DMS 273 (cell line): ENCODE measurements around the gene SYT14.
"Not testable (repeated sequence)": the region's sequence is repeated elsewhere in the genome, so short reads cannot be mapped to it uniquely, and the experiment has no call there.

Experiments used
- DNase-seq: peaks from one replicate; lab custom pipeline; 2025; ENCODE audit not compliant: unreplicated experiment; lab: John Stamatoyannopoulos, UW

Gene SYT14

DNA sequence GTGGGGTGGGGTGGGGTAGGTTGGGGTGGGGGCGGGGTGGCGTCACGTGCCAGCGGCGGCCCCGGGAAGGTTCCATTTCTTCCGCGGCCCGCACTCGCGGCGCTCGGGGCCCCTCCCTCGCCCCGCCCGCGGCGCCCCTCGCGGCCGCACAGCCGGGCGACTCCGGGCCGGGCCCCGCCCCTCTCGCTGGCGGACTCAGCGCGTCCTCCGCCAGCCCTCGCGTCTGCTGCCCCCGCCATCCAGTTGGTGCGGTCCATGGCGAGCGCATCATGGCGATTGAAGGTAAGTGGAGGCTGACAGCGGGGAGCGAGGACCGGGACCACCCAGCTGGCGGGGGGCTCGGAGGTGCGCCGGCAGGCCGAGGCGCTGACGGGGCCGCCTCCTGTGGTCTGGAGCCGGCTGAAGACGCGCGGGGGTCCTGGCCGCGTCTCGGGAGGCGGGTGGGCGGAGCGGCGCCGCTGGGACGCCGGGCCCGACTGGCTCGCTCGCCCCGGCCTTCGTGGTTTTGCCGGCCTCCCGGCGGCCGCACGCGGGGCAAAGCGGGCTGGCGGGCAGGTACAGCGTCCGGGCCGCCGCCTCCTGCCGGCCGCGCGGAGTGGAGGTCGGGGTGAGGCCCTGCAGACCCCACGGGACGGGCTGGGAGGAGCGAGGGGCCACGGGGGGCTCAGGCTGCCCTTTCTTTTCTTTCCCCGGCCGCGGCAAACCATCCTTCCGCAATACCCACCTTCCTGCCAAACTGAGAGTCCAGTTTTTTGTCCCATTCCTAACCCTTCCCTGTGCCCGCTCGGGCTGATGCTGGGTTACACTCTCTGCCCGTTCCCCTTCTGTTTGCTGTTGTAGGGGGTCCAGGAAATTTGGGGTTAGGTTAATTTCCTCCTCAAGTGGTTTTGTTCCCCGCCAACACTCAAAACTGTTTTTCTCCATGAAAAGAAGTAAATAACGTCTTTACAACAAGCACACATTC lies at the start of gene SYT14:
Gene SYT14 (plus strand): TSS at position 222 of the 964 bp plus-strand sequence. CDS start 48 bp downstream, at position 270.
- DNase-seq, result peak; percentile 94

DNA sequence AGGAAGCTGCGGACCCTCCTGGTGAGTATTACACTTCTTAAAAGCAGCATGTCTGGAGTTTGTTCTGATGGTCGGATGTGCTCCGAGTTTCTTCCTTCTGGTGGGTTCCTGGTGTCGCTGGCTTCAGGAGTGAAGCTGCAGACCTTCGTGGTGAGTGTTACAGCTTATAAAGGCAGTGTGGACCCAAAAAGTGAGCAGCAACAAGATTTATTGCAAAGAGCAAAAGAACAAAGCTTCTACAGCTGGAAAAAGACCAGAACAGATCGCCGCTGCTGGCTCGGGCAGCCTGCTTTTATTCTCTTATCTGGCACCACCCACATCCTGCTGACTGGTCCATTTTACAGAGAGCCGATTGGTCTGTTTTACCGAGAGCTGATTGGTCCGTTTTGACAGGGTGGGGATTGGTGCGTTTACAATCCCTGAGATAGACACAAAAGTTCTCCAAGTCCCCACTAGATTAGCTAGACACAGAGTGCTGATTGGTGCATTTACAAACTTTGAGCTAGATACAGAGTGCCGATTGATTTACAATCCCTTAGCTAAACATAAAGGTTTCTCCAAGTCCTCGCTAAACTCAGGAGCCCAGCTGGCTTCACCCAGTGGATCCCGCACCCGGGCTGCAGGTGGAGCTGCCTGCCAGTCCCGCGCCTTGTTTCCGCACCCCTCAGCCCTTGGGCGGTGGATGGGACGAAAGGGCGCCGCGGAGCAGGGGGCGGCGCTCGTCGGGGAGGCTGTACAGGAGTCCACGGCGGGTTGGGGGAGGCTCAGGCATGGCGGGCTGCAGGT lies 49.5 kb upstream of the SYT14 start:
- not testable (repeated sequence) for DNase-seq

DNA sequence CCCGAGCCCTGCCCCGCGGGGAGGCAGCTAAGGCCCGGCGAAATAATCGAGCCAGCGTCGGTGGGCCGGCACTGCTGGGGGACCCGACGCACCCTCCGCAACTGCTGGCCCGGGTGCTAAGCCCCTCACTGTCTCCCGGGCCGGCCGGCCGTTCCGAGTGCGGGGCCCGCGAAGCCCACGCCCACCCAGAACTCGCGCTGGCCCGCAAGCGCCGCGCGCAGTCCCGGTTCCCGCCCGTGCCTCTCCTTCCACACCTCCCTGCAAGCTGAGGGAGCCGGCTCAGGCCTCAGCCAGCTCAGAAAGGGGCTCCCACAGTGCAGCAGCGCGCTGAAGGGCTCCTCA lies 49.0 kb upstream of the SYT14 start:
- DNase-seq, result no peak

DNA sequence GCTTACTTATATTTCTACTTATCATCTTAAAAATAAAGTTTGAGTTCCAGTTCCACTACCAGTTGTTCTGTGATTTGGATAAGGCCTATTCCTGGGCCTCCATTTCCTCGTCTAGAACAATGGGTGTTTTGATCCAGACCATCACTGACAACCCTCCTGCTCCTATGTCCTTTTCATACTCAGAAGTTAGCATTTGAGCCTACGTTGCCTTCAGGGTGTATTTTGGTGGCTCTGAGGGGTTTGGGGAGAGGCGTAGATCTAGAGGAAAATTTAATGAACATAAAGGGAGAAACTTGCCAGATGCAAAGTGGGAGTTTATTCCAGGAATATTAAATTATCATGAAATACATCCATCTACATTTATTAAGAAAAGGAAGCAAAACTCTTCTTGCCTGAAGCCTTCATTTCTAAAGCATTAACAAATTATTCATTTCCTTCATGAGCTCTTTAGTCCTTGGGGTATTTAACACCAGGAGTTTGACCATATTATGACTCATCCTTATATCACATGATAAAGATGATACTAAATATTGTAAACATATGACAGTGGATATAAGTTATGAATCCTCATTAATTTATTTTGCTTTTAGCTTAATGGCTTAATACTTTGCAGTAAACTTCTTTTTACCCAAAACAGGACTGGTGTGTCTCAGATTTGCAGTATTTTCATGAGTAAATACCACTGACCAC lies 47.2 kb upstream of the SYT14 start:
- DNase-seq, result no peak

DNA sequence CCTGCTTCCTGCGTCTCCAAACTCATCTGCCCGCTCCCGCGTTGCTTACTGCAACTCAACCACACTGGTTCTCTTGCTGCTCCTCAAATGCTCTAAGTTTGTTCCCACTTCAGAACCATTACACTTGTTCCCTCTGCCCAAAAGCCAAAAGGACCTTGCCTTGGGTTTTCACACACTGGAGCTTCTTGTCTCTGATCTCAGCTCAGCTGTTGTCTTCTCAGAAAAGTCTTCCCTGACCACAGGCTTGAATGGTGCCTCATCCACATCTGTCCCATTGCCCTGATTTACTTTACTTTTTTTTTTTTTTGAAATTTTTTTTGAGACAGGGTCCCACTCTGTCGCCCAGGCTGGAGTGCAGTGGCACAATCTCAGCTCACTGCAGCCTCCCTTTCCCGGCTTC lies 44.3 kb upstream of the SYT14 start:
- DNase-seq, result no peak

DNA sequence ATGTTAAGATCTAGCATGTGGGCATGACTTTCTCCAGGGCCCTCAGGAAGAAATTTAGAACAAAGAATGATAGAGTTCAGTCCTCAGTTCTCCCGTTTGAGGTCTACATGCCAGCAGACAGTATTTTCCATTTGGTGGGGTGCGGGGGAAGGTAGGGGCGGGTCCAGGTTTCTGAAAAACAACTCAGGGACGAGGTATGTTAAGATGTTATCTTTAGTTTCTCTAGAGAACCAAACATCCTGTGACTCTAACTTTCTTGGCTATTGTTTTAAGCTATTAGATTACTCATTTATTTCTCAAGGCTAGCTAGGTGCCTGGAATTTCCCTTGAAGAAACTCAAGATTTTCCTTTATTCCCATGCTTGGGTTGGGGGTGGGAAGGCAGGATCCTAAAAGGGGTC lies 42.3 kb upstream of the SYT14 start:
- no peak for DNase-seq

DNA sequence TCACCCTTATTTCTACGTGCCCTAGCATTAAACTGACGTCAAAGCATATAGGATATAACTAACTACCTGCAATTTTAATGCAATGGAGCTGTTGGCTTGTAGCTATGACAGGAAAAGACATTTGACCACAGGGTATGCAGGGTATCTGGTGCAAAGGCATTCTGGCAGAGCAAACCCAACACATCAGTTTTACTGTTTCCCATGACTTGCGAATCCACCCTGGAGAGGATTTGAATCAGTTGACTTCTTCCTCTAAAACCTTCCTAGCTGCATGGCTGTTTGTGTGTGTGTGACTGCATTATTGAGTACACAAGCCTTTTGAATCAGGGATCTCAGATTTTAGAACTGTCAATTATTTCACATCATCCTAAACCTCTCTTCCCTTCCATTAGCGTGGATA lies 41.7 kb upstream of the SYT14 start:
- no peak for DNase-seq

DNA sequence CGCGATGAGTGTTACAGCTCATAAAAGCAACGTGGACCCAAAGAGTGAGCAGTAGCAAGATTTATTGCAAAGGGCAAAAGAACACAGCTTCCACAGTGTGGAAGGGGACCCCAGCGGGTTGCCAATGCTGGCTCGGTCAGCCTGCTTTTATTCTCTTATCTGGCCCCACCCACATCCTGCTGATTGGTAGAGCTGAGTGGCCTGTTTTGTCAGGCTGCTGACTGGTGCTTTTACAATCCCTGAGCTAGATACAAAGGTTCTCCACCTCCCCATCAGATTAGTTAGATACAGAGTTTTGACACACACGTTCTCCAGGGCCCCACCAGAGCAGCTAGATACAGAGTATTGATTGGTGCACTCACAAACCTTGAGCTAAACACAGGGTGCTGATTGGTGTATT lies 39.7 kb upstream of the SYT14 start:
- not testable (repeated sequence) for DNase-seq

DNA sequence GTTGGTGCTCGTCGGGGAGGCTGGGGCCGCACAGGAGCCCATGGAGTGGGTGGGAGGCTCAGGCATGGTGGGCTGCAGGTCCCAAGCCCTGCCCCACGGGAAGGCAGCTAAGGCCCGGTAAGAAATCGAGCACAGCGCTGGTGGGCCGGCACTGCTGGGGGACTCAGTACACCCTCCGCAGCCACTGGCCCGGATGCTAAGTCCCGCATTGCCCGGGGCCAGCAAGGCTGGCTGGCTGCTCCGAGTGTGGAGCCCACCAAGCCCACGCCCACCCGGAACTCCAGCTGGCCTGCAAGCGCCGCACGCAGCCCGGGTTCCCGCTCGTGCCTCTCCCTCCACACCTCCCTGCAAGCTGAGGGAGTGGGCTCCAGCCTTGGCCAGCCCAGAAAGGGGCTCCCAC lies 39.2 kb upstream of the SYT14 start:
- not testable (repeated sequence) for DNase-seq

DNA sequence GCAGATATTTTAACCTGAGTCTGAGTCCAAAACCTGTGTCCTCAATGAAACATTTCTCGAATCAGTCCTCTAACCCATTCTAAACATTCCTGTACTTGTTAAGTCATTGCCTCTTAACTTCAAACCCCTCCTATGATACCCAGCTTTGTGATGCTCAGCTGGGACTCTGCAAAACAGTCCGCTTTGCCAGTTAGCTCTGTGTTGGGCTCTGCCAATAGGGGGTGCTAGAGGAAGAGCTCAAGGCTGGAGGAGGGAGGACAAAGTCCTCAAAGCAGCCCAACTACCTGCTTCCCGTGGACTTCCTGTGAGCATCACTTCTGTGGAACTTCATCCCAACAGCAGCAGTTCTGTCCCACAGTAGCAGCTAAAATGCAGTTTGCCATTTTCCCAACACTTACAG lies 38.1 kb upstream of the SYT14 start:
- peak; percentile 69 for DNase-seq

DNA sequence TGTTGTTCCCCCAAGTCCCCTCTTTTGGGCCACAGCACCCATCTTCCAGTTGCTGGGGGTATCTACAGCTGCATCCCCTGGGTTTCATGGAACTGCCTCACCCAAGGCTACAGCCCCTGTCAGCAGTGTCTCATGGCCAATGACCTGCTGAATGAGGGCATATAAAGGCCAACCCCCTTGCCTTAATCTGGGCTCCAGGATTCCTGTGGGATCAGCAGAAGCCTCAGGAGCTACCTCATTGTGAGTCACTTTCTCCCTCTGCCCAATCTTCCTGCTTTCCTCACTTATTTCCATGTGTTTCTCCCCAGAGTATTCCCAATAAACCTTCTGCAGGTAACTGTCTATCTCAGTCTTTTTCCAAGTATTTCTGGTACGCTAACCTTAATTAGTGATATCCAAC lies 37.3 kb upstream of the SYT14 start:
- no peak for DNase-seq

DNA sequence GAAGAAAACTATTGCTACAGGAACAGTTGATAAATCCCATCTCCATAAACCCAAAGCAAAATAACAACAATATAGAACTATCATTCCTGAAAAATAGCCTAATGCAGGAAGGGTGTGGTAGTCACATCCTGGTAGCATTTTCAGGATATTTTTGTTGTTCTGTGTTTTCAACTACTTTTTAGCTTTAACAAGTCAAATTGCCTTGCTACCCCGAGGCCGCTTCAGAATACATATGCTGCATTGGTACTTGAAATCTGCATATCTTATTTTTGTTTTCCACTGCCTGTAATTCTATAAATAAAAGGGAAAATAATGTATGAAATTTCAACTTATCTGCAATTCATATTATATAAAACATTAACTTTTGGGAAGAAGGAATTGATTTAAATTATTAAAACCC lies 36.8 kb upstream of the SYT14 start:
- no peak for DNase-seq

DNA sequence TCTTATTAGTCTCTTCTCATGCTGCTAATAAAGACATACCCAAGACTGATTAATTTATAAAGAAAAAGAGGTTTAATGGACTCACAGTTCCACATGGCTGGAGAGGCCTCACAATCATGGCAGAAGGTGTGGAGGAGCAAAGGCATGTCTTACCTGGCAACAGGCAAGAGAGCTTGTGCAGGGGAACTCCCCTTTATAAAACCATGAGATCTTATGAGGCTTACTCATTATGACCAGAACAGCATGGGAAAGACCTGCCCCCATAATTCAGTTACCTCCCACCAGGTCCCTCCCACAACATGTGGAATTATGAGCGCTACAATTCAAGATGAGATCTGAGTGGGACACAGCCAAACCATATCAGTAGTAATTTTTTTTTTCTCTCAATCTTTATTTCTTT lies 33.2 kb upstream of the SYT14 start:
- not testable (repeated sequence) for DNase-seq

DNA sequence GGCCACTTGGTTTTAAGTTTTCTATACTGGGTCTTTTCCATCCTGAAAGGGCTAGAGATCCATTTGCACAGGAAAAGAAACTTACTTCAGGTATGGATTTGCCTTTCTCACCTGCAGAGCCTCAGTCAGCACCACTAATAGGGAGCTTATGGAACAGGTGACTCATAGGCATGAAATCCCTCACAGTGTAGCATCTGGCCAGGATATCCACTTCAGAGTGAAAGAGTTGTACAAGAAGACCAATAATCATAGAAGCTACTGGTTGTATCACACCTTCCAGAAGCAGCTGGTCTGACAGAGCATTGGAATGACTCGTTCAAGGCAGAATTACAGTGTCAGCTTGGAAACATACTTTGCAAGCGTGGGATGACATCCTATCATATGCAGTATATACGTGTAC lies 26.3 kb upstream of the SYT14 start:
- no peak for DNase-seq

DNA sequence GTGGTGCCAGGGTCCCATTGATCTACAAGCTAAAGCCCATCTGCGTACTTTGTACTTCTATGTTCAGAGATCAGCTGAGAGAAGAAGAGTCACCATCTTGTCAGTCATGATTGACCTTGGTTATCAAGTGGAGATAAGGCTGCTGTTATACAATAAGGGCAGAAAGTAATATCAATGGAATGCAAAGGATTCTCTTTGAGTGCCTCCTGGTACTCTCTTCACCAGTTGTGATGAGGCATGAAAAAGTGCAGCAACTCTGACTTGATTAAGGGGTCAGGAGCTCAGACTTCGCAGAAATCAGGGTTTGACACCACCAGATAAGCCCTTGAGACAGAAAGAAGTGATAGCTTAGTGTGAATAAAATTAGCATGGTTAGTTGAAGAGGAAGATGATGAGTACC lies 25.7 kb upstream of the SYT14 start:
- DNase-seq, result no peak

DNA sequence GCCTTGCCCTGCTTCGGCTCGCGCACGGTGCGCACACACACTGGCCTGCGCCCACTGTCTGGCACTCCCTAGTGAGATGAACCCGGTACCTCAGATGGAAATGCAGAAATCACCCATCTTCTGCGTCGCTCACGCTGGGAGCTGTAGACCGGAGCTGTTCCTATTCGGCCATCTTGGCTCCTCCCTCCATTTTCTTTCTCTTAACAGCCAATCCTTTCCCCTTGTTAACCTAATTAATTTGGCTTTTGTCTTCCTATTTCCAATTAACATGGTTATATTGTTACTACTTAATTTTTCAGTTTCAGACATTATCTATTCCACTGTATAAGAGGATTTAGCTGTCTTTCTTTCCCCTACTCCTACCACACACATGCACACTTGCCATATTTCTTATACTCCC lies 18.4 kb upstream of the SYT14 start:
- not testable (repeated sequence) for DNase-seq

DNA sequence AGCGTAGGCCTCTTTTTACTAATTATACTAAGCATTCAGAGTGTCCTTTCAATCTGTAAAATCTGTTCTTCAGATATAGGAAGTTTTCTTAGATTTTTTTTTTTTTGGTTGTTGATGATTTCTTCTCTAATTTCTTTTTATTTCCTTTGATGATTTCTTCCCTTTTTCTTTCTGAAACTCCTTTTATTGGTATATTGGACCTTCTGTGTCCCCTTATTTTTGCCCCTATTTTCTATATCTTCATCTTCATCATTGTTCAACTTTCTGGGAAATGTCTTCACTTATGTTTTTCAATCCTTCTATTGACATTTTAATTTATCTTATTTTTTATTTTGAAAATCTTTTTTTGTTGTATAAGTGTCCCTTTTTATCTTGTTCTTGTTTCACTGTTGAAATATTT lies 17.2 kb upstream of the SYT14 start:
- no peak for DNase-seq

DNA sequence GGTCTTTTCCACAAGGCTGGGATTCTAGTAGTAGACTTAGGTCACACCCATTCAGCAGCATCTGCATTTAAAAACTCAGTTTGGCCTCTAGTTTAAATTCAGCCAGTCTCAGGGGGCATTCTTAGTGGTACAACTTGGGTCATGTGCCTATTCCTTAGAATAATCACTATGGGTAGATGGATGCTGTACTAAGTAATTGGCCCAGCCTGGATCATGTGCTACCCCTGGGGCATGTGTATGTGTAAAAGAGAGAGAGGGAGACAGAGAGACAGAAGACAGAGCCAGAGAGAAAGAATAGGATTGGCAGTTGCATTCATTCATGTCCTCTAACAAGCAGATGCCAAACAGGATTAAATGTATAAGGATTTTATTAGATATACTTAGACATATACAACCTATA lies 13.6 kb upstream of the SYT14 start:
- no peak for DNase-seq

DNA sequence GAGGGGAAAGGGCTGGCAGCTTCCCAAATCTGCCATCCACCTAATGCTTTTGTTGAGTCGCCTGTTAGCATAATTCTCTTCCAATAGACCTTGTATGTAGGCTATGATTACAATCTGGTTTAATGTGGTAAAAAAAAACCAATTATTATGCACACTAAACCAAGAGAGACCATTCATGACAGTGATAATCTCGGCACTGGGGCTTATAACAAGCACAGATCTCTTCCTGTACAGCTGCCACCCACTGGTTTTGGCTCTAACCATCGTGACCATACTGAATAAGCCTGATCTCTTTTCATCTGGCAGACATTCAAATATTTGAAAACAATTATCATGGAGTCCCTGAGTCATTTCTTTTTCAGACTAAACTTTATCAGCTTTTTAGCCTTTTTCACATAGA lies 12.0 kb upstream of the SYT14 start:
- peak; percentile 88 for DNase-seq

DNA sequence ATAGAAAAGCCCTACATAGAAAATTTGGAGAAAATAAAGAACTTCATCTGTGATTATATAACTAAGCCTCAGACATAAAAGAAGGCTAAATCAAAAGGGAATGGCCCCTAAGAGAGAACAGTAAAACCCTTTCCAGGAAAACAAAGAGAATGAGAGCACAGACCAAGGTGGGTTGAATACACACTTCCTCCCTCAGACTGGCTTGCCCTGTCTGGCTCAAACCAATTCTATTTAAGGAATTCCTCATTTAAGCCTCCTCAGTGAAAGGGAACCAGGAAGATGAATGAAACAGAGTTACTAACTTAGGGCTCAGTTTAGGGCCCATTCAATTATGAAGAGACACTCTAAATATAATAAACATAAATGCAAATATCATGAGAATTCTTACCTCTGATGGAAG lies 10.6 kb upstream of the SYT14 start:
- no peak for DNase-seq

DNA sequence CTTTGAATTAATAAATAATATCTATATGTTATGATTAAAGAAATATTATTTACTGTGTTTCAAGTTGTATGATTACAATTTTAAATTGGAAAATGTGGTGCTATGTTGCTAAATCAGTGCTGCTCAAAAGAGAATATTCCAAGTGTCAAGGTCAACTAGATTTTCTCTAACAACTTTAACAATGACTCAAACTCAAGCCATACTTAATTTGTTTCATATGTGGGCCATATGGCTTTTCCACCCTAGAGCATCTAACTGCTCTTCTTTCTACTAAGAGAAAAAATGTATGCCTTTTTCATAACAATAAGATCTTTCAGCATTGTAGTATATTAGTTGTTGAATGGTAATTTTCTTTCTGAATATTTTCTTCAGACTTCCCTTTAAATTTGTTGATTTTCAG lies 8.3 kb upstream of the SYT14 start:
- DNase-seq, result no peak

DNA sequence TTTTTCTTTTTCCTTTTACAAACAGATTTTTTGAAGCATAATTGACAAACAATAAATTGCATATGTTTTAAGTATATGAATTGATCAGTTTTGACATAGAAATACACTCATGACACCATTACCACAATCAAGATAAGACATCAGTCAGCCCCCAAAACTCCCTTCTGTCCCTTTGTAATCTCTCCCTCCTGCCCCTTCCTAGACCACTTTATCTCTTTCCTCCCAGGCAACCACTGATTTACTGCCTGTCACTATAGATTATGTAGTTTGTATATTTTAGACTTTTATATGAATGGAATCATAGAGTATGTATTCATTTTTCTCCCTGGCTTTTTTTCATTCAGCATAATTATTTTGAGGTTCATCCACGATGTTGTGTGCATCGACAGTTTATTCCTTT lies 6.9 kb upstream of the SYT14 start:
- no peak for DNase-seq
